GM21576 (cell line): ENCODE results near the gene KDM1A.

ENCODE experiments used
- ATAC-seq: cut with Tn5 transposase; IDR thresholded peaks from one replicate; pipeline ENCODE4 v1.9.1; 2021; ENCODE audit warnings: mild to moderate bottlenecking, moderate library complexity; ENCODE audit not compliant: unreplicated experiment

KDM1A gene

DNA sequence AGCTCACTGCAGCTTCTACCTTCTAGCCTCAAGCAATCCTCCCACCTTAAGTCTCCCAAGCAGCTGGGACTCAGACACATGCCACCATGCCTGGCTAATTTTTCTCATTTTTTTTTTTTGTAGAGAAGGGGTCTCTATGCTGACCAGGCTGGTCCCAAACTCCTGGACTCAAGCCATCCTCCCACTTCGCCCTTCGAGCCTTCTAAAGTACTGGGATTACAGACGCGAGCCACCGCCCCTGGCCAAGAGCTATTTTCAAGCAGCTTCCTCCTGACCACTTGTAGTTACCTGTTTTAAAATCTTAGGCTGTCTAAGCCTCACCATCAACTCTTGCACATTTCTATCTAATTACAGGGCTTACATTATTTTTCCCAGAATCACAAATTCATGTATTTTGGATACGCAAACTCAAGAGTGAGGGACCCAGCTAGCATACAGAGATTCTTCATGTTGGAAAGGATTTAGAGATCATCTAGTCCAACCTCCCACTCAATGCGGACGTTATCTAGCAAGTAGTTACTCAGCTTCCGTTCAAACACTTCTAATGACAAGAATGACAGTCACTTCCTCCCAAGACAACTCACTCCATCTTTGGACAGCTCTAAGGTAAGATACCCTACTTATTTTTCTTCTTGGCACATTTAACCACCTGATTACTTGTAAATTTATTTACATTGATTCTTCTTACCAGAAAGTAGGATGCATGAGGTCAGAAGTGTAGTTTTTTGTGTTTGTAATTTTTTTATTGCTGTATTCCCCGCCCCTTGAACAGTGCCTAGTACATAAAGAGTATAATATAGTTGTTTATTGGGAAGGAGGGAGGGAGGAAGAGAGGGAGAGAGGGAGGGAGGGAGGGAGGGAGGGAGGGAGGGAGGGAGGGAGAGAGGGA lies 84.0 kb downstream of the KDM1A start:
- no peak for ATAC-seq

DNA sequence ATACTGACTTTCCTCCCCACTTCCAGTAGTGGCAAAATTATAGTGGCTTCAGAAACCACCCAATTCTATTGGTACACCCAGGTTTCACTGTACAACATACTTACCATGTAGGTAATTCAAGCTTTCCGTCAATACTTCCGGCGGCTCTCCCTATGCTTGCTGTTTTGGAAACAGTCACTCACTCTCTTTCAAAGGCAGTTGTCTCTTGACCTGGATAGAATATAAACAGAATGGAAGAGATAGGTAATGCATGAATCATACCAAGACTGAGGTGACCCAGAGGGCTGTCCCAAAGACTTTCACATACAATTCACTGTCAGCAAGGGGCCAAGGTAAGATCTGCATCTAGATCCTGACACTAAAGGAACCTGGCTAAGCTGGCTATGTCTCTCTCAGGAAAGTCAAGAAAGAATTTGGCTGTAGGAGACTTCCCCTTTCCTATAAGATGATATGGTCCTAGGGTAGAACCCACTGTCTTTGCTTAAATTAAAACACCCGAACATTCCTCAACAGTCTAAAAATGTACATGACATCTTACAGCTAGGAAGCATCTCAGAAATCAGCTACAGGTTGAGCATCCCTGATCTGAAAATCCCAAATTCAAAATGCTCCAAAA lies 89.8 kb downstream of the KDM1A start:
- ATAC-seq: no peak

DNA sequence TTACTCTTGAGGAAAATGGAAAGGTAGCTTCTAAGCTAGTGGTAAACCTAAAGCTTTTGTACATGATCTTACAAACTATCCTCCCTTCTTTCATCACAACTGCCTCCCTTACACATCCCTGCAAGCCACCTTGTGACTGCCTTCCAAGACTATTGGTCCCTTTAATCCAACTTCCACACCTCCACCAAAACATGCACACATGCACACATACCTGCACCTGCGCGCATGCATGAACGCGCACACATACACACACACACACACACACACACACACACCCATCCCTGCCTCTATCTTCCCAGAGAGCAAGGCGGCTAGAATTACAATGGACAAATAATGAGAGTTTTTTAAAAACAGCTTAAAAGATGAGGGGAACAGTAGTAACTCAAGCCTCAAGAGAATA lies 91.1 kb downstream of the KDM1A start:
- ATAC-seq: no peak

DNA sequence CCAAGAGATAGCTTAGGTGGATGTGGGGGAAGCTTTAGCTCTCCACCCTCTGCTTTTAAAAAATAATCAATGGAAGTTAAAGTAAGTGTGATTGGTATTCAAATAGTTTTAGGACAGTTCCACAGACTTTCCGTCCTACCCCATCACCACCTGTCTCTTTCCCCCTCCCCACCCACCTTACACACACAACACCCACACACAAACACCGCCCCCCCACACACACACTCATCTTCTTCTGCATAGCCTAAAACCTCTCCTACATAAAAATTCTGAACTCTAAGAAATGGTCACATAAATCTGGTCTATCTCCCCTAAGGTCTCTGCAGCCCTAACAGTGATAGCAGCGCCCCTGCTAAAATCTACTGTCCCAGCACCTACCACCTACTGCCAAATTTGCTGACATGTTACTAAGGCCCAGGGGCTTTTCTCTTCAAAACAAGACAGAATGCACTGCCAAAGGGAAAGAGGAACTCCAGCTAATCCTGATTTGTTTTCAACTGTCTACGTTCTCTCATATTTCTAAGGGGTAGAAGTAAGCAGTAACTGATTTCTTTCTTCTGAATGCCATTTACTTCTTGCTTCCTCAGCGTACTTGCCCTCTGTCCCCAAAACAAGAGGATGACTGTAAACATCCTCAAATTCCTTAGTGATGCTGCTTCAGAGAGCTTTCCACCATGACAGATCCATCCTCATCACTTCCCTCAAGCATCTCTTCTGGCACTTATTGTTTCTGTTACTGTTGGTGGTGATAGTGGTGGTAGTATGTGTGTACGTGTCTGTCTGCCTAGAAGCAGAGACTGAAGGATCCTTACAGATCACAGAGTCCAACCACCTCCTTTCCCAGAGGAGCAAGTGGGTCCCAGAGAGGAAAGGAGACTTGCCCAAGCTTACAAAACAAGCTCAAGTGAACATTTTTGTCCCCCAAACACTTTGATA lies 92.6 kb downstream of the KDM1A start:
- no peak for ATAC-seq

DNA sequence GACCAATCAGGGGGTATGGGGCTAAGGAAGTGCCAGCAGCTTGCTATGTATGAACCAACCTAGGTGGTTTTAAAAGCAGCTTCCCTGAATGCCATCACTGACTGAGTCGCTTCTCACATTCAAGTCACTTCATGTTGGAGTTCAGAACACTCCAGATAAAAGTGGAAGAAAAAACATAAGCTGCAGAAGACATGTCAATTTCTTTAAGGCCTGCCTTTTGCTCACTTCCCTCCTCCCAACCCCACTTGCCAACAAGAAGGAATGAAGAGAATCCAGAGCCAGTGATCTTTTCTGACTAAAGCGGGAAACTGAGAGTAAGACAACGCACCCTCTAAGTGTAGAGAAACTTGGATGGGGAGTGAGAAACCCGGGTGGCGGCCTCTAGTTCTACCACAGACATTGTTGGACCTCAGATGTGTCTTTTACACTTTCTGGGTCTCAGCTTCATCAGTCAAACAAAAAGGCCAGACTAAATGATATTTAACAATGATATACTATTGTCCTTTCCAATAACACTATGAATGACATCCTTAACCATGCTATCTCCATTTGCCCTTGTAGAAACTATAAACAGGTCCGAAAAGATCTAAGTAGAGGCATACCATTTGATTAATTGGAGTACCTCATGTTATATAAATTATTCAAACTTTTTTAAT lies 95.3 kb downstream of the KDM1A start:
- ATAC-seq: no peak

DNA sequence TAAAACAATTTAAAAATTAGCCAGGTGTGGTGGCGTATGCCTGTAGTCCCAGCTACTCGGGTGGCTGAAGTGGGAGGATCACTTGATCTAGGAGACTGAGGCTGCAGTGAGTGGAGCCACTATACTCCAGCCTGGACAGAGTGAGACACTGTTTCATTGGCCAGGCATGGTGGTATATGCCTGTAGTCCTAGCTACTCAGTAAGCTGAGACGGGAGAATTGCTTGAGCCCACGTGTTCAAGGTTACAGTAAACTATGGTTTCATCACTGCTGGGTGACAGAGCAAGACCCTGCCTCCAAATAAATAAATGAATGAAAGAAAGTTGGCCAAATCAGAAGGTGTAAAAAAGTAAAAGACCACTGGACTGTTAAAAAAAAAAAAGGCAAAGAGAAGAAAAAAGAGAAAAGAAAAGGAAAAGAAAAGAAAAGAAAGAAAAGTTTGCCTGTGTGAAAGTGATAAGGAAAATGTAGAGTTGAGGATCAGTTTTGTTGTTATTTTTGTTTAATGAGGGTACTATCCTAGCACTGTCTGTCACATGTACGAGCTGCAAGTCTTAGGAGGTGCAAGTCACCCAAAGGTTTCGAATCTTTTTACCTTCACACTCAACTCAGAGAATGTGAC lies 97.1 kb downstream of the KDM1A start:
- no peak for ATAC-seq

DNA sequence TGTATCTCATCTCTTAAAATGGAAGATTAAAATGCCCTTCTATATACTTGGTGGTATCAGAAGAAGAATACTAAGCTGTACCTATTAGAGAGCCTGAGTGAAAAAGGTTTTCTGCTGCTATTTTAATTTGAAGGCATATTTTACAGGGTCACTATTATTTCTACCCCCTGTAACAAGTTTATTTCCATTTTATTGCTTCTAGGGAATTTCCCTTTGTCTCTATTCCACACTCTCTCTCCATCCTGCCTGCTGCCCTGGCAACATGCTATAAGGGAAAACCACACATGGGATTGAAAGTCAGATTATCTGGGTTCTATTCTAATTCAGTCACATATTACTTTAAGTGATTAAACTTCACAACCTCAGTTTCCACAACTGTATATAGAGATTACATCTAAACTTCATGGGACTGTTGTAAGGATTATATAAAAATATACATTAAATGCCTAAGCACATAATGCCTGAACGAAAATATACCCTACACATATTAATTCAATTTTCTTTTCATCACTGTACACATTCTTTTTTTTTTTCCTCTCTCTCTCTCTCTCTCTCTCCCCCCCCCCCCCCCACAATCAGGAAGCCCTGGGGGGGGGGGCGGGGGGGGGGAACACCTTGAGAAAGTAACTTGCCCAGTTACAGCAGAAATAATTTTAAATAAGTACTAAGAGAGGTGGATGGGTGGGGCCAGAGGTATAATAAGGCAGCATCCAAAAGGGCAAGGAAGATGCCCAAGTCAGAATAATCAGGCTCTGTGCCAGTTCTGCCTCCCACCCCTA lies 97.8 kb downstream of the KDM1A start:
- ATAC-seq: no peak

DNA sequence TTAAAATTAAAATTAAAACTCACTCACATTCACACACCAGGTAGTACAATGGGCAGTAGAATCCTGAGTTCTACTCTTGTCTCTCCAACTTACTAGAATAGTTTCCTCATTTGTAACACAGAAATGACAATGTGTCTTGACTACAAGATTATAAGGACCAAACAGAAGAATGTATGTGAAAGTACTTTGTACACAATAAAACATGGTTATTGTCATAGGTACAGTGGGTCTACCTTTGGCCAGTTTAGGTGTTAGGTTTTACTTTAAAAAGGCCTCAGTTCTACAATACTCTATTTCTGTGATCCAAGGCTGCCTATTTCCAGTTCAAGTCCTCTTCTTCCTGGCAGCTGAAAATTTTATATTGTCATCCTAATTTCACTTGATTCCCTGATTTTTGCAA lies 99.1 kb downstream of the KDM1A start:
- no peak for ATAC-seq

DNA sequence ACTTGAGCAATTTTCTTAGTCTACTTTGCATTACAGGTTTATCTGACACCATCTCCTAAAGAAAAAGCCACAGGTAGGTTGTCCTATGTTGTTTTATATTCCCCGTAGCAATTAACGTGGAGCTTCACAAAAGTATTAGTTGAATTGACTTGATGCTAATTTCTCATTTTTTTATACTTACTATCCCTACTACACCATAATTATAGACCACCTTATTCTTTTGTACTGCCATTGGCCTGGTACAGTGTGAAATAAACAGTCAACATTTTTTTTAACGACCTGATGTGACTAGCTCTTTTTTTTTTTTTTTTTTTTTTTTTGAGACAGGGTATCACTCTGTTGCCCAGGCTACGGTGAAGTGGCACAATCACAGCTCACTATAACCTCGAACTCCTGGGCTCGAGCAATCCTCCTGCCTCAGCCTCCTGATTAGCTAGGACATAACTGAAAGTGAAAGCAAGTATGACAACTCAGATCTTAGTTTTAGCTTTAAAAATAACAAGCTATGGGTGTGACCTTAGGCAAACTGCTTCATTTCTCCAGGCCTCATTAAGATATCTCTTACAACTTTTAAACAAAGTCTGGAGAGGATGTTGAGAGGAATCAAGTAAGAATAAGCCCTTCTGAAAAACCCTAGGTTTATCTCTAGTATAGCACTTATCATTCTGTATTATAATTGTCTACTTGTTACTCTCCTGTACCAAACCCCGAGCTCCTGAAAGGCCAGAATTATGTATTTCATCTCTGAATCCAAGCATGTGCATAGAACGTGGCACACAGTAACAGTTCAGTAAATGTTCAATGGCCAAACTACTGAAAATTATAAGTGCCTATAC lies 99.9 kb downstream of the KDM1A start:
- no peak for ATAC-seq

DNA sequence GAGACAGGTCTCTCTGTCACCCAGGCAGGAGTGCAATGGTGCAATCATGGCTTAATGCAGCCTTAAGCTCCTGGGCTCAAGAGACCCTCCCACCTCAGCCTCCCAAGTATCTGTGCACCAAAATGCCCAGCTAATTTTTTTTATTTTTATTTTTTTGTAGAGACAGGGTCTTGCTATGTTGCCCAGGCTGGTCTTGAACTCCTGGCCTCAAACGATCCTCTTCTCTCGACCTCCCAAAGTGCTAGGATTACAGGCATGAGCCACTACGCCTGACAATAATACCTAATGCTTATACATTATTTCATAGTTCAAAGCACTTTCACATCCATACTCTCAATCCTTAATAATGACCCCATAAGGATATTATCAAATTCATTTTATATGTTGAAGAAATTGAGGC lies 101.1 kb downstream of the KDM1A start:
- ATAC-seq: no peak

DNA sequence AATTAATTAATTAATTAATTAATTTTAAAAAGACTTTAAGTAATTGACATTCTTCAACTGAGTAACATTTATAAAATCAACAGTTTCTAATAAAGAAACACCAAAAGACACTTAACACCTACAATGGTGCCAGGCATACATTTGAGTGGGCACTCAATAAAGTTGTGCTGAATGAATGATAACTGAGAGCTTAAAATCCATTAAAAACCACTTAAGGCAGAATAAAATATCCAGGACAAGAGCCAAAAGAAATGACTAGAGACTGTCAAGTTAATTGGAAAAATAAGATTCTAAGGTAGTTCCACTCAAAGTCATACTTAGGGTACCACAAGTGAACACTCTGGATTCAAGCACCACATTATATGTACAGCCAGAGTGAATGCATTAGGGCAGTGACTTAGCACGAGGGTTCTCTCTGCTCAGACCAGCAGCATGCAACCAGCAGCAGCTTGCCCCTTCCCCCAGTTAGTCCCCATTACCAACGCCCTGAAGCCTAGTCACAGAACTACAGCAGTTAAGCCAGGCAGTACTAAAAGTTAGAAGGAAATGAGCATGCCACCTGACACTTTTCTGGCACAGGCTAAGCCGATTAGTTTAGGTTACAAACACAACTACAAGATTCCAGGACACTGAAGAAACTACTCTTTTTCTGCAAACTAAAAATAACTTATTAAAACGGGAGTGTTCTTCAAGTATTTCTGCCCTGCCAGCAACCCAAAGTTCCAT lies 102.9 kb downstream of the KDM1A start:
- ATAC-seq: no peak

DNA sequence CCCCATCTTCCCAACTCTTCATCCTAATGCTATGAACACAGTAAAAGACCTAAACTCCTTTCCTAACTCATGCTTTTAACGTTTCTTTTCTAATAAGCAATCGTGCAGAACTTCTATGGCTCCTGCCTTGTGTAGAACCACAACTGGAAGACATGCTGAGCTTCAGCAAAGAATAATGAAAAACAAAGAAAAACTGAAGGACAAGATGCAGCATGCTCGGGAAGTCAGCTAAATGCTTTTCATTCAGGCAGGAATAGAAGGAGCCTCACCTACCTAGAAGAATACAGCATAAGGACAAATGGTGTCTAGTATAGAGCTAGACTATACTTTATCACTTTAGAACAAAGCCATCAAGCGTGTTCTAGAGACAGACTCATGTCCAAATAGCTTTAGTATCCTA lies 103.5 kb downstream of the KDM1A start:
- no peak for ATAC-seq

DNA sequence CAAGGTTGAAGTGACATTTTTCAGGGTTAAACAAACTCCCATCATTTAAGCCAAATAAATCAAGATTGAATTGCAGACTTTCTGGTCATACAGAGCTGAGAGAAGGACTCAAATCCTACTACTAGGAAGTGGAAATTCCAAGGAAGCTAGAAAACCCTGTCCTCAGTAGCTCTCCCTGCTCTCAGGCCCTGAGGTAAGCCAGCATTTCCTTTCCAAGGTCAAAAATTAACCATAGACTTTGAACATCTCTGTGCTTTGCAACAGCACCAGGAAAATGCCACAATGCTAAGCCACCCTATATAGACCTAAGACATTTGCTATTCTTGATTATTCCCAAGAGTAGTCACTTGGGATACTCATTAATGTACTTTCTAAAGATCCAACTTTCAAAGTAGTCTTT lies 104.3 kb downstream of the KDM1A start:
- ATAC-seq: no peak

DNA sequence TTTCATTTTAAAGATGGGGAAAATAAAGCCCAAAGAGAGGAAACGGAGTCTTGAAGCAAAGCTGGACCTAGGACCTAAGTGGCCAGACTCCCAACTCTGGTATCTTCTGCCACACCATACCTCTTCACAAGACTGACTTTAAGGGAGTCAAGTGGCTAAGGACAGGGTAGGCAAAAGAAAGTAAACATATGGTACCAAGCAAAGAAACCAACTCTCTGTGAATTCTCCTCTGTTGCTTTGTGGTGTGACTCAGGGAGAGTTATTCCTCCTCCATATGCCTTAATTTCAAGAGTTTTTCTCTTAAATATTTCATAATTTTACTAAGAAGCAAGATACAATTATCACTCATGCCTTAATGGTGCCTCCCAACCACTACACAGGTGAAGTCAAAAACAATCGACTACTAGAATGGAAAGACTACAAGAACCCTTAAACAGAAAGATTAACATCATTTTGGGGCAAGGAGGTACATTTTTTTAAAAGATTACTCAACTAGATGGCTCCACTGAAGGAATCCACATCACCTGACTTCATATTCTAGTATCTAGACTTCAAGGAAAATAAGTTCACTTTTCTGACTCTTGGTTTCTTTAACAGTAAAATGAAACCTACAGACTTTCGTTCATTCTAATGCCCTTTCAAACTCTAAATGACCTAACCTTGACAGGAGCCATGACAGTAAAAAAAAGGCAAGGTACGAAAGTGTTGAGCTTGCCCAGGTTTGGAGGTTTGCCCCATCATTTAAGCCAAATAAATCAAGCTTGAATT lies 105.2 kb downstream of the KDM1A start:
- no peak for ATAC-seq

DNA sequence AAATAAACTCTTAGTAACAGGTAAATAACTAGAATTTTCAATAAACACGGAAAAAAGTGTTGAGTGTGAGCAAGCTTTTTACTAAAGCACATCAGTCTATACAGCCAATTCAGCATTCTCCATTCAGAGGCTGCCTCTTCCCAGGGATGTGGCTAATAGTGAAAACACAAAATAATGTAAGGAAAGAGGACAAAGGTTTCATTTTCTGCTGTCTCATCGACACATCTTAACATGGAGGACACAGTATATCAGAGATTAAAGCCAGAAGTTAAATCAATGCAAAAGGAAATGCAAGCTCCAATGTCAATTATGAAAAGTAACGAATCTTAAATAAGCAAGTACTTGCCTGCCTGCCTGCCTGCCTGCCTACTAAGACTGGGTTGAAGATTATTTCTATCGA lies 106.2 kb downstream of the KDM1A start:
- no peak for ATAC-seq

DNA sequence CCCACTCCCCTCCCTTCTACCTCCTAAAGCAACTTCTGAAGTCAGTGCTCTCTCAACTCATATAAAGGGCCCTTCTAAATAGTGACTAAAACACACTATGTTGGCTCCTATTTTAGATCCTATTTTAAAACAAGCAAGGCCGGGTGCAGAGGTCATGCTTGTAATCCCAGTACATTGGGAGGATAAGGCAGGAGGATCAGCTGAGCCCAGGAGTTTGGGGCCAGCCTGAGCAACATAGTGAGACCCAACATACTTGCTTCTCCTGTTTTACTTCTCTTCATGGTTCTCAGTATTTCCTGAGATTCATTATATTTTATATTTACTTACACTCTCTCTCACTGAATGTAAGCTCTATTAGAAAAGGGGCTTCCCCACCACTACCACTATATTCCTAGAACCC lies 106.9 kb downstream of the KDM1A start:
- no peak for ATAC-seq

DNA sequence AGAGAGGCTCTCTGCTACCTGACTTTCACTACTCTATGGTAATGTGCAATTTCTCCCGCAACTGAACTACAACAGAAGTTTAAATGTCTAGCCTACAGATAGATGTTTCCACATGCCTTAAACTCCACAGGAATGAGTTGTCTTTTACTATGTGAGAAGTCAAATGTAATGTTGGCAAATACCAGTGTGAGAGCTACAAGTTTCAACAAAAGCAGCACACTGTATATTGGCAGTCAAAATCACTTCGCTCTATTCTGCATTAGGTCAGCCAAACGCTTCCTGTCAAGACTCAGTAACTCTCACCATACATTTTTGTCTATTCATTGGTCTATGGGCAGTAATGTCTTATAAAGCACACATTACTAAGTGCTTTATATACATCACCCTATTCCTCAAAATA lies 107.5 kb downstream of the KDM1A start:
- no peak for ATAC-seq
